K562 (cell line): Measurements from ENCODE around the gene UQCRHL. TPM values are rescaled to one million over a fixed set of nuclear protein-coding genes. Genes with fewer than 3 reads are reported as not detected.

Source experiments
- ARID3B ChIP-seq: fragments of 250-450 bp; sonication (Bioruptor Pico); IDR thresholded peaks from 2 replicates; pipeline ENCODE4 v1.4.0; 2020; ENCODE audit warnings: borderline replicate concordance
- CAMTA2 ChIP-seq: fragments of 250-450 bp; sonication (Bioruptor Pico); conservative IDR thresholded peaks from 2 replicates; pipeline ENCODE4 v1.5.1; 2022
- E2F3 ChIP-seq: fragments of 250-450 bp; sonication (Bioruptor Pico); IDR thresholded peaks from 2 replicates; pipeline ENCODE4 v1.4.0; 2020; ENCODE audit warnings: mild to moderate bottlenecking
- GABPA ChIP-seq: fragments of 200-800 bp; sonication (Bioruptor generic); conservative IDR thresholded peaks from 2 replicates; pipeline ENCODE4 v1.6.1; 2016; ENCODE audit warnings: low read depth, missing genetic modification characterization, missing compliant biosample characterization
- MAZ ChIP-seq, 2 experiments: fragments of 450-650 bp in 1 of 2; sonication (generic) in 1 of 2; formaldehyde crosslinking; IDR thresholded peaks in 1 of 2; conservative IDR thresholded peaks in 1 of 2; 2 replicates each; pipeline versions ENCODE4 v1.4.0 to v1.5.0; 2020; ENCODE audit warnings: mild to moderate bottlenecking in 1 of 2, missing genetic modification reagents in 1 of 2
- NR2C2 ChIP-seq, 2 experiments: fragments of 200-800 bp in 1 of 2; sonication (Bioruptor generic) in 1 of 2; sonication (generic) in 1 of 2; formaldehyde crosslinking in 1 of 2; IDR thresholded peaks; 2 replicates each; pipeline versions ENCODE4 v1.6.1 to v1.8.0; 2016 to 2022; ENCODE audit warnings: mild to moderate bottlenecking in 1 of 2, missing compliant biosample characterization in 1 of 2, missing genetic modification characterization in 1 of 2, missing genetic modification reagents in 1 of 2
- THAP7 ChIP-seq: fragments of 250-450 bp; sonication (Bioruptor Pico); IDR thresholded peaks from 2 replicates; pipeline ENCODE4 v1.5.0; 2021
- ZBED1 ChIP-seq: IDR thresholded peaks from 2 replicates; pipeline ENCODE4 v1.6.1; 2014
- ZBTB1 ChIP-seq: sonication (generic); formaldehyde crosslinking; IDR thresholded peaks from 2 replicates; pipeline ENCODE4 v1.8.1; 2023; ENCODE audit warnings: missing genetic modification reagents, low read depth, mild to moderate bottlenecking, borderline replicate concordance
- ZFP36 ChIP-seq: fragments of 150-350 bp; IDR thresholded peaks from 2 replicates; pipeline ENCODE4 v1.6.1; 2018; ENCODE audit warnings: low read length, low read depth; ENCODE audit not compliant: partially characterized antibody
- ZNF311 ChIP-seq: fragments of 250-450 bp; sonication (Bioruptor Pico); IDR thresholded peaks from 2 replicates; pipeline ENCODE4 v1.4.0; 2020; ENCODE audit warnings: mild to moderate bottlenecking, moderate library complexity
- ZNF551 ChIP-seq: fragments of 250-450 bp; sonication (Bioruptor Pico); IDR thresholded peaks from 2 replicates; pipeline ENCODE4 v1.5.0; 2021; ENCODE audit warnings: mild to moderate bottlenecking, moderate library complexity
- polyA plus RNA-seq, 8 experiments: library from polyadenylated mRNA; depleted of rRNA in 4 of 8; stranded (reverse) in 5 of 8; unstranded in 3 of 8; fragments of >200 nt; fragmentation: Nextera tagmentation in 2 of 8; fragmentation: Illumina TruSeq in 1 of 8; extraction: Ambion mirVana in 2 of 8; extraction: Trizol in 1 of 8; gene quantifications; 2 replicates each; pipeline versions ENCODE4 v1.2.1 to v1.2.3, GENCODE V29; 2011 to 2014; ENCODE audit warnings: inconsistent platforms in 1 of 8, missing spikeins in 1 of 8
- total RNA-seq, 7 experiments: library from RNA; depleted of rRNA in 6 of 7; stranded (reverse); fragments of >200 nt in 6 of 7; fragmentation: Illumina TruSeq in 2 of 7; extraction: Trizol in 2 of 7; gene quantifications; 2 replicates each; pipeline versions ENCODE4 v1.2.1 to v1.2.3, GENCODE V29; 2011 to 2021; ENCODE audit warnings: low replicate concordance in 1 of 7
- TF ChIP-seq, protein P1 (sequence below): fragments of 250-450 bp; sonication (Bioruptor Pico); IDR thresholded peaks from 2 replicates; pipeline ENCODE4 v1.4.0; 2020; ENCODE audit warnings: mild to moderate bottlenecking, moderate library complexity
- TF ChIP-seq, protein P2 (sequence below), 2 experiments: fragments of 450-650 bp; IDR thresholded peaks; 2 replicates each; pipeline ENCODE4 v1.6.1; 2016
- TF ChIP-seq, protein P3 (sequence below): sonication (generic); formaldehyde crosslinking; IDR thresholded peaks from 2 replicates; pipeline ENCODE4 v1.8.0; 2022; ENCODE audit warnings: mild to moderate bottlenecking, missing genetic modification reagents, borderline replicate concordance
- TF ChIP-seq, protein P4 (sequence below), 3 experiments: fragments of 200-800 bp in 1 of 3; sonication (Bioruptor generic) in 1 of 3; sonication (generic) in 1 of 3; formaldehyde crosslinking in 1 of 3; IDR thresholded peaks; 2 replicates each; pipeline versions ENCODE4 v1.6.1 to v1.8.0; 2016 to 2022; ENCODE audit warnings: mild to moderate bottlenecking in 2 of 3, missing compliant biosample characterization in 2 of 3, missing genetic modification characterization in 2 of 3, missing genetic modification reagents in 1 of 3

UQCRHL gene
- total and polyA plus RNA-seq, 9 of the 15 experiments (the other 6 are each of a cell fraction or from before 2014, with no cell fraction given), result 5.1 to 41.3 (median 21.8) TPM

GRCh38 chr1:15848143-15848928 lies 40.9 kb upstream of the UQCRHL start (continued):
- TF ChIP-seq ZBTB1 (CRISPR knock-in tag), result peak; percentile 67
- no peak for TF ChIP-seq ZNF551
- no peak for TF ChIP-seq ZFP36
- TF ChIP-seq E2F3, result 0 out of 2 replicates have a peak, but pooled peaks have one; percentile 22
- TF ChIP-seq GABPA (tag), result 0 out of 2 replicates have a peak, but pooled peaks have one; percentile 23
- TF ChIP-seq, protein P1, sequence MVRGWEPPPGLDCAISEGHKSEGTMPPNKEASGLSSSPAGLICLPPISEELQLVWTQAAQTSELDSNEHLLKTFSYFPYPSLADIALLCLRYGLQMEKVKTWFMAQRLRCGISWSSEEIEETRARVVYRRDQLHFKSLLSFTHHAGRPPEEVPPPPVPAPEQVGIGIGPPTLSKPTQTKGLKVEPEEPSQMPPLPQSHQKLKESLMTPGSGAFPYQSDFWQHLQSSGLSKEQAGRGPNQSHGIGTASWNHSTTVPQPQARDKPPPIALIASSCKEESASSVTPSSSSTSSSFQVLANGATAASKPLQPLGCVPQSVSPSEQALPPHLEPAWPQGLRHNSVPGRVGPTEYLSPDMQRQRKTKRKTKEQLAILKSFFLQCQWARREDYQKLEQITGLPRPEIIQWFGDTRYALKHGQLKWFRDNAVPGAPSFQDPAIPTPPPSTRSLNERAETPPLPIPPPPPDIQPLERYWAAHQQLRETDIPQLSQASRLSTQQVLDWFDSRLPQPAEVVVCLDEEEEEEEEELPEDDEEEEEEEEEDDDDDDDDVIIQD (CRISPR knock-in tag), result no peak
- TF ChIP-seq, protein P2, sequence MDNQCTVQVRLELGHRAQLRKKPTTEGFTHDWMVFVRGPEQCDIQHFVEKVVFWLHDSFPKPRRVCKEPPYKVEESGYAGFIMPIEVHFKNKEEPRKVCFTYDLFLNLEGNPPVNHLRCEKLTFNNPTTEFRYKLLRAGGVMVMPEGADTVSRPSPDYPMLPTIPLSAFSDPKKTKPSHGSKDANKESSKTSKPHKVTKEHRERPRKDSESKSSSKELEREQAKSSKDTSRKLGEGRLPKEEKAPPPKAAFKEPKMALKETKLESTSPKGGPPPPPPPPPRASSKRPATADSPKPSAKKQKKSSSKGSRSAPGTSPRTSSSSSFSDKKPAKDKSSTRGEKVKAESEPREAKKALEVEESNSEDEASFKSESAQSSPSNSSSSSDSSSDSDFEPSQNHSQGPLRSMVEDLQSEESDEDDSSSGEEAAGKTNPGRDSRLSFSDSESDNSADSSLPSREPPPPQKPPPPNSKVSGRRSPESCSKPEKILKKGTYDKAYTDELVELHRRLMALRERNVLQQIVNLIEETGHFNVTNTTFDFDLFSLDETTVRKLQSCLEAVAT (IDR thresholded peaks at IDR 0.05), result peak; percentile 86 to 93; a peak in 3 of 4 replicates
- TF ChIP-seq, protein P3, sequence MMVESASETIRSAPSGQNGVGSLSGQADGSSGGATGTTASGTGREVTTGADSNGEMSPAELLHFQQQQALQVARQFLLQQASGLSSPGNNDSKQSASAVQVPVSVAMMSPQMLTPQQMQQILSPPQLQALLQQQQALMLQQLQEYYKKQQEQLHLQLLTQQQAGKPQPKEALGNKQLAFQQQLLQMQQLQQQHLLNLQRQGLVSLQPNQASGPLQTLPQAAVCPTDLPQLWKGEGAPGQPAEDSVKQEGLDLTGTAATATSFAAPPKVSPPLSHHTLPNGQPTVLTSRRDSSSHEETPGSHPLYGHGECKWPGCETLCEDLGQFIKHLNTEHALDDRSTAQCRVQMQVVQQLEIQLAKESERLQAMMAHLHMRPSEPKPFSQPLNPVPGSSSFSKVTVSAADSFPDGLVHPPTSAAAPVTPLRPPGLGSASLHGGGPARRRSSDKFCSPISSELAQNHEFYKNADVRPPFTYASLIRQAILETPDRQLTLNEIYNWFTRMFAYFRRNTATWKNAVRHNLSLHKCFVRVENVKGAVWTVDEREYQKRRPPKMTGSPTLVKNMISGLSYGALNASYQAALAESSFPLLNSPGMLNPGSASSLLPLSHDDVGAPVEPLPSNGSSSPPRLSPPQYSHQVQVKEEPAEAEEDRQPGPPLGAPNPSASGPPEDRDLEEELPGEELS, result no peak
- no peak for TF ChIP-seq CAMTA2 (CRISPR knock-in tag)
- TF ChIP-seq MAZ (CRISPR knock-in tag; conservative IDR thresholded peaks at IDR 0.05 in 1 of 2, IDR thresholded peaks at IDR 0.05 in 1 of 2), result 0 out of 4 replicates have a peak, but pooled peaks of 1 of the 2 experiments have one; percentile 16
- 0 out of 2 replicates have a peak, but pooled peaks have one; percentile 7 for TF ChIP-seq THAP7
- TF ChIP-seq ARID3B, result 0 out of 2 replicates have a peak, but pooled peaks have one; percentile 54
- TF ChIP-seq, protein P4, sequence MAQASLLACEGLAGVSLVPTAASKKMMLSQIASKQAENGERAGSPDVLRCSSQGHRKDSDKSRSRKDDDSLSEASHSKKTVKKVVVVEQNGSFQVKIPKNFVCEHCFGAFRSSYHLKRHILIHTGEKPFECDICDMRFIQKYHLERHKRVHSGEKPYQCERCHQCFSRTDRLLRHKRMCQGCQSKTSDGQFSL (CRISPR knock-in tag; IDR thresholded peaks at IDR 0.05), result no peak
- TF ChIP-seq, protein P4 (tag; IDR thresholded peaks at IDR 0.05), result peak in 1 of 2 experiments; percentile 52; a peak in 1 of 4 replicates
- TF ChIP-seq ZBED1, result no peak
- no peak for TF ChIP-seq ZNF311 (CRISPR knock-in tag)
- no peak for TF ChIP-seq NR2C2 (CRISPR knock-in tag; IDR thresholded peaks at IDR 0.05)
- TF ChIP-seq NR2C2 (tag; IDR thresholded peaks at IDR 0.05), result peak; percentile 32; the same call in 1 of the 2 replicates
